ENCODE results near the gene FCER1A.

- TF ChIP-seq SUZ12 (IDR thresholded peaks at IDR 0.05) = no peak
- TF ChIP-seq SP1 (IDR thresholded peaks at IDR 0.05) = no peak
- no peak for TF ChIP-seq HDGF (IDR thresholded peaks at IDR 0.05; ENCODE audit: borderline replicate concordance)
- TF ChIP-seq BHLHE40 (IDR thresholded peaks at IDR 0.05; ENCODE audit: borderline replicate concordance) = no peak
- no peak for TF ChIP-seq FOXA1 (IDR thresholded peaks at IDR 0.05)
- no peak for TF ChIP-seq ZNF384 (IDR thresholded peaks at IDR 0.05)
- TF ChIP-seq FOXM1 (IDR thresholded peaks at IDR 0.05; ENCODE audit: borderline replicate concordance) = no peak
- no peak for TF ChIP-seq FOXK2 (IDR thresholded peaks at IDR 0.05)
- TF ChIP-seq L3MBTL2 (conservative IDR thresholded peaks at IDR 0.05) = no peak
- TF ChIP-seq CTBP1 (IDR thresholded peaks at IDR 0.05; ENCODE audit: borderline replicate concordance) = no peak
- no peak for TF ChIP-seq TARDBP (IDR thresholded peaks at IDR 0.05)
- TF ChIP-seq PKNOX1 (IDR thresholded peaks at IDR 0.05) = no peak
Measured at GRCh38 chr1:159341736-159342135, 39.6 kb downstream of the FCER1A start.

Measured in HEK293T (cell line).